Anterior cingulate cortex (tissue), 58 donors: ENCODE results near the gene CCR7.

Source experiments
- DNase-seq, 58 donors: peaks; one replicate each; lab custom pipeline; 2025; lab: John Stamatoyannopoulos, UW

CCR7 gene

GRCh38 chr17:40563220-40564052 lies 1.8 kb downstream of the CCR7 start:
- no peak for DNase-seq

DNA sequence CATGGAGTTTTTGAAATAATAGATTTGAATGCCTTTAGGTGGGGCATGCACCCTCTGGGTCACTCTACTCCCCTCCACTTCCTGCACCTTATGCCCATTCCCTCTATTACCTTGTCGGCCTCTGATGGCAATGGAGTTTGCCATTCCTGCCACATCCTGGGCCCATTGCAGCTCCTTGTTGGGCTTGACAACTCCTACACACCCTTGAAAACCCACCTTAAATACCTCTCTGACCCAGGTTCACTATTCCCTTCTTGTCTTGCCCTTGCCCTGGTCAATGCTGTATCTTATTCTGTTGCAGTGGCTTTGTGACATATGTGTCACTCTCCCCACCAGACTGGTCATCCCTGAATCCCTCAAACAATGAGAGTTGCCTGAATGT lies 2.4 kb downstream of the CCR7 start:
- DNase-seq, result no peak

DNA sequence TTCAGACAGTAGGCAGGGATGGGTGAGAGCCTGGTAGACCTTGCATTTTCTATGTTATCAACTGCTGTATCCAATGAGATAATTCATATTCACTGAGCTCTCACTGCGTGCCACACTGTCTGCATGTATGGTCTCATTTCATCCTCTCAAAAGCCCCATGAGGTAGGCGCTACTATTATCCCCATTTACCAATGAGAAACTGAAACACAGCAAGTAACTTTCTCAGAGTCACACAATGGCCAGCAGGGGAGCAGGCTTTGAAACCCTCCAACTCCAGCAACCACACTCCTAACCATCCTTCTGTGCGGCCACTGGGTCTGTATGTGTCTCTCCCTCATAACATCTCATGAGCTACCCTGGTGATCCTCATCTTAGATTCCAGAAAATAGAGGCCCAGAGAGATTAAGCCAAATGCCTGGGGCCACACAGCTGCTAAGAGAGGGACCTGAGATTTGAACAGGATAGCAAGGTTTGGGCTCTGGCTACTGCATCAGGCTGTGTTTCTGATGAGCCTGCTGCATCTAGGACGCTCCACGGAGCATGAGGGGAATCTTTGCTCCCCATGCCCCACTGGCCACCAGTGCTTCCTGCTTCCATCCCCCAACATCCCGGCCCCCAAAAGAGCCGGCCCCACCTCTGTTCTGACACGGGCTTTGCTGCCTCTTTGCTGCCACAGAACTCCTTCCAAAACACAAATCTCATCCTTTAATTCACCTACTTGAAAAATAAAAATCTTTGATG lies 3.2 kb downstream of the CCR7 start:
- no peak for DNase-seq

- DNase-seq, result no peak
Measured at GRCh38 chr17:40561294-40561870, 3.9 kb downstream of the CCR7 start.

- no peak for DNase-seq
Measured at GRCh38 chr17:40560592-40561293, 4.5 kb downstream of the CCR7 start.

DNA sequence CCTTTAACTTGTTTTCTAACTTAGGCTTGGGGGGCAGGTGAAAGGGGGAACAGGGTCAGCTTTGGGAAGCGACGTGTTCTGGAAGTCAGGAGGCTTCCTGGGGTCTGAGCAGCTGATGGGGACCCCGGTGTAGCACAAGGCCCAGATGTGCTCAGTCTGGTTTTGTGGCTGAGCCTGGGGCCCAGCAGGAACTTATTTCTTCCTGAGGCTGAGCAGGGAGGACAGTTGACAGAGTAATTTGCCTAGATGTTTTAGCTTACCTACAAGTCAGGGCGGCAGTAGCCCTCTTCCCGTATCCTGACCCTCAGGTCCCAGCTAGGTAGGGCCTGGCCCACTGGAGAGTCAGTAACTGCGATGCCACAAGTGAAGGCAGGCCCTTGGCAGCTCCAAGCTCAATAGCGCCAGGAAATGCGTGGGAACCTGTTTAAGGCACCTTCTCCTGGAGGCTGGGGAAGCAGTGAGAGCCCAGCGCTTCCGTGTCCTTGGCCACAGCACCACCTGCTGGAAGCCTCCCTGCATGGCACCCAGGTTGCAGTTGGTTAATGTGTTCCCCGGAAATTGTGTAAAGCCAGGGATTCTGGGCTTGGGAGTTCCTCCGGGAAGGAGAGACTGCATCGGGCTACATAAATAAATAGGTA lies 5.2 kb downstream of the CCR7 start:
- peak in 57 of 58 donors; percentile 32 to 92 (median 76) for DNase-seq

DNA sequence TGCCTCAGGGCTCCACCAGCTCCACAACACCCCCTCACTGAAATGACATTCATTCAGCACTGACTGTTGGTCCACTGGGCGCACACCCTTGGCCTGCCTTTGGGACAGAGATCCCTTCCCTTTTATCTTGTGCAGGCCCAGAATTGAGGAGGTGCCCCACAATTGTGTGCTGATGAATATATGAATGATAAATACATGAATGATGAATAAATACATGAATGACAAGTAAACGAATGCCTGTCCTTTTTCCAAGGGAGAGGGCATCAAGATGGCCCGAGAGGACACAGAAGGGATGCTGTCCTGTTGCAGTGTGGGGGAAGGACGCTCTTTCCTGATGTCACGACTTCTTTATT lies 5.7 kb downstream of the CCR7 start:
- no peak for DNase-seq

DNA sequence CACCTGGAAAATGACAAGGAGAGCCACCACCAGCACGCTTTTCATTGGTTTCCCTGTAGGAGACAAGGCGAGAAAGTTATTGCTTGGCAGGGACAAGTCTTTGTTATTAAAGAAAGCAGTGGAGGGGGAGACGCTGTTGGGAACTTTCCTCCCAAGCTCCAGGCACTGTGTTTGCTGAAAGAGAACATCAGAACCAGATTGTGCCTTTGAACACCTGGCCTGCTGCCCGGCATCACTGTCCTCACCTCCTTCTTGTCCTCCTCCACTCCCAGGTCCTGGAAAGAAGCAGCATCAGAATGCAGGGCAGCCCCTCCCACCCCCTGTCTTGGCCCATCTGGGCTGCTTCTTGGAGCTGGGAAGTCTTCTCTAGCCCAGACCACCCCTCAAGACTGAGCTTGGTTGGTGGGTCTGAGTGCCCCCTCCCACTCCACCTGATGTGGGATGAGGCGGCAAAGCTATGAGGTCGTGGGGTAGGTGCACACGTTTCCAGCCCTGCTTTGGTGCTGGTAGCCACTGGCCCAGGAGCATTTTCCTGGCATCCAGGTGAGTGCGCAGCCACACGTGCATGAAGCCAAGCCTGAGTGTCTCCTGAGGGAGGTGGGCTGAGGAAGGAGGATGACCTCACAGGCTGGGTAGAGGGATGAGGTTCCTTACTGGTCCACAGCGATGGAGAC lies 6.2 kb downstream of the CCR7 start:
- DNase-seq, result peak in 22 of 58 donors; percentile 20 to 72 (median 43)

- DNase-seq, result no peak
Measured at GRCh38 chr17:40558300-40558889, 6.9 kb downstream of the CCR7 start.

DNA sequence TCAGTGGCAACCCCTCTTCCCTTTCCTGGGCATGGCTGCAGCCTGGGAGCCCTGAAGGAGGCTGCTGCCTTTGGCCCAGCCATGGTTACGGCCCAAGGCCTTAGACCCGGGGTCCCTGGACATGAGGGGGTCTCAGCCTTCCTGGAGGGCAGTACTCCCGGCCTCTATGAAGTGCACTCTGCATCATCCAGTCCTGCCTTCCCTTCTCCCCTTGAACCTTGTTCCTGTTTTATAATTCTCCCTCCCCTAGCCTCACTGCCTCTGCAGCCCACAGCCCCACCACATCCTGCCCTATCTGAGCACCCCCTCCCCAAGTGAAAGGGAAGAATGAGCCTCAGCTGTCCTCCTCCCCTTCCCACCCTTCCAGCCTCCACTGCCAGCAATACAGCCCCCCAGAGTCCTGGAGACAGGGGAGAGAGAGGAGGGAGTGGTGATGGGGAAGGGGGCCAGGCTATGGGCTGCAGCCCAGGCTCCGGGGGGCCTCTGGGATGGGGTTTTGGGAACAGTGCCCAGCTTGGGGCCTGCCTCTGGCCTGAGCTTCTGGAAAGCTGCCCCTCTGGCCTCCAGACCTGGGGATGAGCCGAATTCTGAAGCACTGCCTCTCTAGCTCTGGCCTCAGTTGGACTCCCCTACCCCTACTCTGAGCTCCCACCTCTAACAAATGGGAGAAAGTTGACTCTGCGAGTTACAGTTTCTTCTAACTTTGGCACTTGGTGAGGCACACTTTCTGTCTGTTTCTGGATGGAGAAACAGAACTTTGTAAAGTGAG lies 7.6 kb downstream of the CCR7 start:
- no peak for DNase-seq

DNA sequence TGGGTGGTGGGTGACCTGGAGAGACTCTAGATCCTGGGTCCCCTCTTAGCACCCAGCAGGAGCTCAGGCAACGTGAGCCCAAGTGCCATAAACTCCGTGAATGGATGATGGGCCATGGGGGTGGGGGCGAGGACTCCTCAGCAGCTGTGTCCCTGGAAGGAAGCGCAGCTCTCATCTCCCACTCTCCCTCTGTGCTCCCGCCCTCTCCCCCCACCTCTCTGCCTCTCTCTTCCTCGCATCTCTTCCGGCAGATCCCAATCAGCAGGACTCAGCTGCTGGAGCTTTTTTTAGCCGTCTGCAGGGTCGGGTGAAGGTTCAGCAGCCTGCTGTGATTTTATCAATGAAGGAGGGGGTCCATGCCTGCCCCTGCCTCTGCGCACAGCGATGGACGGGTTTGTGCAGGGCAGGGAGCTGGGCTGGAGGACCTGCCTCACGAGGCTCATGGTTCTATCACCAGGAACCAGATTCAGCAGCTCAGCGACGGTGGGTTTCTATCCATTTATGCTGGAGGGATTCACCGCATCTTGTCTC lies 8.3 kb downstream of the CCR7 start:
- DNase-seq, result peak in 20 of 58 donors; percentile 19 to 53 (median 34)

DNA sequence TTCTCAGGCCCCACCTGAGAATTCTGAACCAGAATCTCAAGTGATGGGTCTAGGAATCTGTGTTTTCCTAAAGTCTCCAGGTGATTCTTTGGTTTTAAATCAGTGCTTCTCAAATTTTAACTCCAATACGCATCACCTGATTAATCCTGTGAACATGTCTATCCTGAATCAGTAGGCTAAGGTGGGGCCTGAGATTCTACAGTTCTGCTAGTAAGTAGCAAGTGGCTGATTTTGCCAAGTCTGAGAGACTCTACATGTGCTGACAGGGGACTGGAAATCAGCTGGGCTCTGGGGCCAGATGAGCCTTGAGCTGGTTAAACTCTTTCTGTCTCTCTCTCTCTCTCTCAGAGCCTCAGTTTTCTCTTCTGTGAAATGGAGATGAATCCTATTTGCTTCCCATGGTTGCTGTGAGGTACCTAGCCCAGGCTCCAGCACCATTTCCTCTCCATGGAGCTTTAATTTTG lies 9.0 kb downstream of the CCR7 start:
- no peak for DNase-seq

DNA sequence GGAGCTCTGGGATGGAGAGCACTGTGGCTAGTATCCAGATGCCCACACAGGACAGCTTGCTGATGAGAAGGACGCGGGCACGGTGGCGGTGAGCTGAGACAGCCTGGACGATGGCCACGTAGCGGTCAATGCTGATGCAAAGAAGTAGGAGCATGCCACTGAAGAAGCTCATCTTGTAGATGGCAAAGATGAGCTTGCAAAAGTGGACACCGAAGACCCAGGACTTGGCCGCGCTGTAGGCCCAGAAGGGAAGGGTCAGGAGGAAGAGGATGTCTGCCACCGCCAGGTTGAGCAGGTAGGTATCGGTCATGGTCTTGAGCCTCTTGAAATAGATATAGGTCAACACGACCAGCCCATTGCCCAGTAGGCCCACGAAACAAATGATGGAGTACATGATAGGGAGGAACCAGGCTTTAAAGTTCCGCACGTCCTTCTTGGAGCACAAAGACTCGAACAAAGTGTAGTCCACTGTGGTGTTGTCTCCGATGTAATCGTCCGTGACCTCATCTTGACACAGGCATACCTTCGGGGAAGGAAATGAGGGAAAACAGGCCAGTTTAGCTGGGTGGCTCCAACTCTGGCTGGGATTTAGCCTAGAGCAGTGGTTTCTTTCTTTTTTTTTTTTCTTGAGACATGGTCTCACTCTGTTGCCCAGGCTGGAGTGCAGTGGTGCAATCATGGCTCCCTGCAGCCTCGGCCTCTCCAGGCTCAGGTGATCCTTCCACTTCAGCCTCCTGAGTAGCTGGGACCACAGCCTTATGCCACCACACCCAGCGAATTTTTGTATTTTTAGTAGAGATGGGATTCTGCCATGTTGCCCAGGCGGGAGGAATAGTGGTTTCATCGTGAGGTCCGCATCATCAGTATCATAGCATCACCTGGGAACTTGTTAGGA lies 9.7 kb downstream of the CCR7 start:
- DNase-seq, result no peak

- DNase-seq, result no peak
Measured at GRCh38 chr17:40554646-40555295, 10.5 kb downstream of the CCR7 start.

GRCh38 chr17:40553694-40554534 lies 11.4 kb downstream of the CCR7 start:
- peak in 41 of 58 donors; percentile 18 to 87 (median 60) for DNase-seq
